OCI-LY1 (cell line): ENCODE results near the gene TMEM19.

Experiments used
- H2AFZ ChIP-seq: fragments of 200-600 bp; sonication (generic), shearing (Covaris generic); 2 replicates; pipeline ENCODE4 v1.6.0; 2014; ENCODE audit warnings: antibody characterized with exemption, mild to moderate bottlenecking, low read length
- H3F3A ChIP-seq: fragments of 200-600 bp; sonication (generic), shearing (Covaris generic); 2 replicates; pipeline ENCODE4 v1.6.0; 2014; ENCODE audit warnings: mild to moderate bottlenecking, antibody characterized with exemption, low read length, moderate library complexity; ENCODE audit not compliant: insufficient read depth
- H3K27ac ChIP-seq: fragments of 200-600 bp; sonication (generic); 2 replicates; pipeline ENCODE4 v1.5.1; 2014; ENCODE audit warnings: low read length, mixed run types, mild to moderate bottlenecking, low read depth; ENCODE audit not compliant: poor library complexity, severe bottlenecking
- H3K27me3 ChIP-seq: fragments of 200-600 bp; sonication (generic); 2 replicates; pipeline ENCODE4 v1.6.0; 2014; ENCODE audit warnings: antibody characterized with exemption, mild to moderate bottlenecking, low read length, moderate library complexity; ENCODE audit not compliant: insufficient read depth
- H3K36me3 ChIP-seq: fragments of 200-600 bp; sonication (generic); 2 replicates; pipeline ENCODE4 v1.6.1; 2014; ENCODE audit warnings: mild to moderate bottlenecking, antibody characterized with exemption, low read length, moderate library complexity, mixed read lengths; ENCODE audit not compliant: insufficient read depth
- H3K4me1 ChIP-seq: fragments of 200-600 bp; sonication (generic); 2 replicates; pipeline ENCODE4 v1.5.1; 2014; ENCODE audit warnings: mild to moderate bottlenecking, low read length, moderate library complexity; ENCODE audit not compliant: insufficient read depth, severe bottlenecking
- H3K4me2 ChIP-seq: fragments of 200-600 bp; sonication (generic), shearing (Covaris generic); 2 replicates; pipeline ENCODE4 v1.6.1; 2014; ENCODE audit warnings: low read length
- H3K4me3 ChIP-seq: fragments of 200-600 bp; sonication (generic); 2 replicates; pipeline ENCODE4 v1.5.1; 2014; ENCODE audit warnings: low read length, low read depth, mild to moderate bottlenecking, mixed read lengths; ENCODE audit not compliant: poor library complexity, severe bottlenecking
- H3K79me2 ChIP-seq: fragments of 200-600 bp; shearing (Covaris generic); 2 replicates; pipeline ENCODE4 v1.6.1; 2016; ENCODE audit warnings: mixed run types, low read length, mixed read lengths; ENCODE audit not compliant: insufficient read depth
- H3K9ac ChIP-seq: fragments of 200-600 bp; sonication (generic), shearing (Covaris generic); 2 replicates; pipeline ENCODE4 v1.6.1; 2014; ENCODE audit warnings: mild to moderate bottlenecking, low read length, mixed read lengths
- H3K9me2 ChIP-seq: fragments of 200-600 bp; sonication (generic), shearing (Covaris generic); 2 replicates; pipeline ENCODE4 v1.6.1; 2014; ENCODE audit warnings: low read depth, mild to moderate bottlenecking, low read length, mixed read lengths
- H3K9me3 ChIP-seq: fragments of 200-600 bp; shearing (Covaris generic); 2 replicates; pipeline ENCODE4 v1.6.1; 2014; ENCODE audit warnings: low read length, mixed read lengths
- H4K20me1 ChIP-seq: fragments of 200-600 bp; sonication (generic), shearing (Covaris generic); 2 replicates; pipeline ENCODE4 v1.6.0; 2016; ENCODE audit warnings: mild to moderate bottlenecking, low read length; ENCODE audit not compliant: insufficient read depth
- CTCF ChIP-seq: fragments of 200-600 bp; sonication (generic), shearing (Covaris generic); IDR thresholded peaks from 2 replicates; pipeline ENCODE4 v1.5.1; 2017; ENCODE audit warnings: mild to moderate bottlenecking, antibody characterized with exemption, low read length, moderate library complexity, mixed read lengths
- EZH2 ChIP-seq: fragments of 200-600 bp; sonication (generic), shearing (Covaris generic); IDR thresholded peaks from 2 replicates; pipeline ENCODE4 v1.8.0; 2017; ENCODE audit warnings: borderline replicate concordance, mixed run types, mild to moderate bottlenecking, antibody characterized with exemption, low read length, moderate library complexity, mixed read lengths

TMEM19 gene

GRCh38 chr12:71671816-71672215, 14.1 kb upstream of the TMEM19 start:
- no peaks in the 10 kb centered on the region; the same call in 1 of the 2 replicates for H3F3A ChIP-seq
- no peak overlapping the region for H2AFZ ChIP-seq
- H3K27me3 ChIP-seq: no peaks in the 10 kb centered on the region
- H3K4me1 ChIP-seq: no peaks in the 10 kb centered on the region
- no peak overlapping the region for H3K9ac ChIP-seq
- no peak overlapping the region for H3K27ac ChIP-seq
- no peak overlapping the region for H3K4me2 ChIP-seq
- no peaks in the 10 kb centered on the region for H3K9me2 ChIP-seq
- no peaks in the 10 kb centered on the region for H3K36me3 ChIP-seq
- no peaks in the 10 kb centered on the region for H3K9me3 ChIP-seq
- H3K4me3 ChIP-seq: no peak overlapping the region
- H3K79me2 ChIP-seq: no peaks in the 10 kb centered on the region
- H4K20me1 ChIP-seq: no peaks in the 10 kb centered on the region
- TF ChIP-seq CTCF: no peak

- Histone ChIP-seq H3K79me2 (no peaks in the 10 kb centered on the region; the same call in 1 of the 2 replicates), H3K36me3 (no peaks in the 10 kb centered on the region), H4K20me1 (no peaks in the 10 kb centered on the region), H3K9ac (no peak overlapping the region), H3K4me2 (no peak overlapping the region), H3K4me3 (no peak overlapping the region), H3F3A (peaks cover 9% of the 10 kb centered on the region), H2AFZ (no peak overlapping the region), H3K9me3 (no peaks in the 10 kb centered on the region), H3K27me3 (no peaks in the 10 kb centered on the region), H3K9me2 (no peaks in the 10 kb centered on the region), H3K4me1 (peaks cover 32% of the 10 kb centered on the region), H3K27ac (peak overlapping the region; percentile 52)
- TF ChIP-seq EZH2: no peak
- no peak for TF ChIP-seq CTCF
These were observed 3.4 kb upstream of the TMEM19 start for GRCh38 chr12:71682466-71682865.

GRCh38 chr12:71683633-71684032, 2.2 kb upstream of the TMEM19 start:
- Histone ChIP-seq H3K4me3 (no peak overlapping the region), H3K27me3 (no peaks in the 10 kb centered on the region), H3K9me3 (no peaks in the 10 kb centered on the region), H3F3A (peaks cover 9% of the 10 kb centered on the region), H3K36me3 (no peaks in the 10 kb centered on the region), H2AFZ (no peak overlapping the region), H3K9ac (no peak overlapping the region), H3K9me2 (no peaks in the 10 kb centered on the region), H3K4me1 (peaks cover 44% of the 10 kb centered on the region), H4K20me1 (no peaks in the 10 kb centered on the region), H3K79me2 (no peaks in the 10 kb centered on the region; the same call in 1 of the 2 replicates), H3K27ac (no peak overlapping the region), H3K4me2 (no peak overlapping the region)
- TF ChIP-seq CTCF (no peak), EZH2 (no peak)
